Neural progenitor cell (in vitro differentiated cells): ENCODE data around the gene ARL3. TPM values are rescaled to one million over a fixed set of nuclear protein-coding genes. Genes with fewer than 3 reads are reported as not detected.

Source experiments
- DNase-seq: peaks from one replicate; pipeline ENCODE4 v3.0.0-alpha.2; 2016; ENCODE audit warnings: low spot score
- H2AFZ ChIP-seq: fragments of 200-600 bp; sonication (generic); replicated peaks from 2 replicates; pipeline ENCODE4 v1.6.1; 2016; ENCODE audit warnings: antibody characterized with exemption
- H3F3A ChIP-seq: fragments of 200-600 bp; sonication (generic); 2 replicates; pipeline ENCODE4 v1.6.1; 2016; ENCODE audit warnings: antibody characterized with exemption, low read depth
- H3K27ac ChIP-seq: fragments of 200-600 bp; sonication (generic); 2 replicates; pipeline ENCODE4 v1.5.1; 2016; ENCODE audit warnings: mild to moderate bottlenecking
- H3K27me3 ChIP-seq: fragments of 200-600 bp; sonication (generic); 2 replicates; pipeline ENCODE4 v1.6.1; 2016; ENCODE audit warnings: mild to moderate bottlenecking, moderate library complexity
- H3K36me3 ChIP-seq: fragments of 200-600 bp; sonication (generic); 2 replicates; pipeline ENCODE4 v1.5.1; 2016
- H3K4me1 ChIP-seq: fragments of 200-600 bp; sonication (generic); 2 replicates; pipeline ENCODE4 v1.6.1; 2016; ENCODE audit warnings: mixed run types
- H3K4me2 ChIP-seq: fragments of 200-600 bp; sonication (generic); 2 replicates; pipeline ENCODE4 v1.6.1; 2016
- H3K4me3 ChIP-seq: fragments of 200-600 bp; sonication (generic); 2 replicates; pipeline ENCODE4 v1.5.1; 2016
- H3K79me2 ChIP-seq: fragments of 200-600 bp; sonication (generic); 2 replicates; pipeline ENCODE4 v1.6.1; 2016; ENCODE audit warnings: low read depth
- H3K9ac ChIP-seq: fragments of 200-600 bp; sonication (generic); 2 replicates; pipeline ENCODE4 v1.6.1; 2016
- H3K9me3 ChIP-seq: fragments of 200-600 bp; sonication (generic); 2 replicates; pipeline ENCODE4 v1.5.1; 2016; ENCODE audit warnings: low read depth
- H4K20me1 ChIP-seq: fragments of 200-600 bp; sonication (generic); 2 replicates; pipeline ENCODE4 v1.6.1; 2016; ENCODE audit warnings: low read depth
- H3K27ac Mint-ChIP-seq: 3 replicates; pipeline ENCODE4 v1.8.0; 2021; ENCODE audit warnings: mixed read lengths
- H3K27me3 Mint-ChIP-seq: 2 replicates; pipeline ENCODE4 v1.8.0; 2022; ENCODE audit warnings: low read depth, mild to moderate bottlenecking, inconsistent platforms, moderate library complexity, mixed read lengths; ENCODE audit not compliant: insufficient read depth
- H3K36me3 Mint-ChIP-seq: 3 replicates; pipeline ENCODE4 v1.8.0; 2021; ENCODE audit warnings: mixed read lengths
- H3K4me1 Mint-ChIP-seq: 3 replicates; pipeline ENCODE4 v1.8.0; 2021; ENCODE audit warnings: mixed read lengths
- H3K4me3 Mint-ChIP-seq: 3 replicates; pipeline ENCODE4 v1.8.0; 2021; ENCODE audit warnings: mild to moderate bottlenecking, moderate library complexity, mixed read lengths
- H3K9me3 Mint-ChIP-seq: 3 replicates; pipeline ENCODE4 v1.8.0; 2020; ENCODE audit warnings: mixed read lengths
- EZH2 ChIP-seq: fragments of 200-600 bp; sonication (generic); IDR thresholded peaks from 2 replicates; pipeline ENCODE4 v1.6.1; 2017; ENCODE audit warnings: antibody characterized with exemption, mild to moderate bottlenecking, moderate library complexity
- EZH2phosphoT487 ChIP-seq: fragments of 200-600 bp; sonication (generic); IDR thresholded peaks from 2 replicates; pipeline ENCODE4 v1.6.1; 2017; ENCODE audit warnings: antibody characterized with exemption
- total RNA-seq: library from RNA; depleted of rRNA; stranded (reverse); fragments of >200 nt; gene quantifications from 2 replicates; pipeline ENCODE4 v1.2.3, GENCODE V29; 2015; ENCODE audit warnings: low replicate concordance
- TF ChIP-seq, protein P1 (sequence below): fragments of 200-600 bp; sonication (generic); IDR thresholded peaks from 2 replicates; pipeline ENCODE4 v1.5.1; 2017; ENCODE audit warnings: antibody characterized with exemption, mild to moderate bottlenecking

ARL3 gene
- total RNA-seq, 1 donor from 2014 or later = 29.7 TPM

DNA sequence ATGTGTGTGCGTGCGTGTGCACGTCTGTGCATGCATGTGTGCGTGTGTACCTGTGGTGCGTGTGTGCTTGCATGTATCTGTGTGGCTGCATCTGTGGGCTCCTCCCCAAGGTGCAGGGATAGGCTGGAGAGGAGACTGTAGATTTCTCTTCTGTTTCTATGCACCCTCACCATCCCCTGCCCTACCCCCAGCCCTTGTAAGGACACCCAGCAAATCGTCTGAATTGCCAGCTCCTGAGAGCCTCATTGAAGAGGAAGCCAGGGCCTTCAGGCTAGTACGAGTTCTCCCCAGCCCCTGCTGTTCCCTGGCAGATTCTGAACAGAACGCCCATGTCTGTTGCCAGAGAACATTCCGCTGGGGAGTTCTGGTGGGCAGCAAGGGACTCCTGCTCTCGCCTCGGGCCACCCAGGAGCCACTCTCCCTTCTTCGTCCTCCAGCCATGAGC, 86.9 kb downstream of the ARL3 start:
- Mint-ChIP-seq H3K27ac (peak overlapping the region; percentile 100), H3K36me3 (peaks cover 22% of the 10 kb centered on the region), H3K4me3 (peak overlapping the region; percentile 75), H3K27me3 (peaks cover 11% of the 10 kb centered on the region), H3K9me3 (no peaks in the 10 kb centered on the region), H3K4me1 (peaks cover 70% of the 10 kb centered on the region)
- no peaks in the 10 kb centered on the region for H3K36me3 ChIP-seq
- no peaks in the 10 kb centered on the region for H3K27me3 ChIP-seq
- no peaks in the 10 kb centered on the region for H3K79me2 ChIP-seq
- TF ChIP-seq EZH2 (no peak), EZH2phosphoT487 (no peak)
- TF ChIP-seq, protein P1, sequence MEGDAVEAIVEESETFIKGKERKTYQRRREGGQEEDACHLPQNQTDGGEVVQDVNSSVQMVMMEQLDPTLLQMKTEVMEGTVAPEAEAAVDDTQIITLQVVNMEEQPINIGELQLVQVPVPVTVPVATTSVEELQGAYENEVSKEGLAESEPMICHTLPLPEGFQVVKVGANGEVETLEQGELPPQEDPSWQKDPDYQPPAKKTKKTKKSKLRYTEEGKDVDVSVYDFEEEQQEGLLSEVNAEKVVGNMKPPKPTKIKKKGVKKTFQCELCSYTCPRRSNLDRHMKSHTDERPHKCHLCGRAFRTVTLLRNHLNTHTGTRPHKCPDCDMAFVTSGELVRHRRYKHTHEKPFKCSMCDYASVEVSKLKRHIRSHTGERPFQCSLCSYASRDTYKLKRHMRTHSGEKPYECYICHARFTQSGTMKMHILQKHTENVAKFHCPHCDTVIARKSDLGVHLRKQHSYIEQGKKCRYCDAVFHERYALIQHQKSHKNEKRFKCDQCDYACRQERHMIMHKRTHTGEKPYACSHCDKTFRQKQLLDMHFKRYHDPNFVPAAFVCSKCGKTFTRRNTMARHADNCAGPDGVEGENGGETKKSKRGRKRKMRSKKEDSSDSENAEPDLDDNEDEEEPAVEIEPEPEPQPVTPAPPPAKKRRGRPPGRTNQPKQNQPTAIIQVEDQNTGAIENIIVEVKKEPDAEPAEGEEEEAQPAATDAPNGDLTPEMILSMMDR = no peak
- H3F3A ChIP-seq = peaks cover 68% of the 10 kb centered on the region
- no peaks in the 10 kb centered on the region for H4K20me1 ChIP-seq
- H3K4me2 ChIP-seq = peak overlapping the region; percentile 49
- peak overlapping the region; percentile 99 for H3K27ac ChIP-seq
- peaks cover 75% of the 10 kb centered on the region for H3K4me1 ChIP-seq
- H3K9ac ChIP-seq = peak overlapping the region; percentile 53
- DNase-seq = no peak
- H3K4me3 ChIP-seq = no peak overlapping the region
- no peaks in the 10 kb centered on the region for H3K9me3 ChIP-seq
- H2AFZ ChIP-seq = no peak overlapping the region

DNA sequence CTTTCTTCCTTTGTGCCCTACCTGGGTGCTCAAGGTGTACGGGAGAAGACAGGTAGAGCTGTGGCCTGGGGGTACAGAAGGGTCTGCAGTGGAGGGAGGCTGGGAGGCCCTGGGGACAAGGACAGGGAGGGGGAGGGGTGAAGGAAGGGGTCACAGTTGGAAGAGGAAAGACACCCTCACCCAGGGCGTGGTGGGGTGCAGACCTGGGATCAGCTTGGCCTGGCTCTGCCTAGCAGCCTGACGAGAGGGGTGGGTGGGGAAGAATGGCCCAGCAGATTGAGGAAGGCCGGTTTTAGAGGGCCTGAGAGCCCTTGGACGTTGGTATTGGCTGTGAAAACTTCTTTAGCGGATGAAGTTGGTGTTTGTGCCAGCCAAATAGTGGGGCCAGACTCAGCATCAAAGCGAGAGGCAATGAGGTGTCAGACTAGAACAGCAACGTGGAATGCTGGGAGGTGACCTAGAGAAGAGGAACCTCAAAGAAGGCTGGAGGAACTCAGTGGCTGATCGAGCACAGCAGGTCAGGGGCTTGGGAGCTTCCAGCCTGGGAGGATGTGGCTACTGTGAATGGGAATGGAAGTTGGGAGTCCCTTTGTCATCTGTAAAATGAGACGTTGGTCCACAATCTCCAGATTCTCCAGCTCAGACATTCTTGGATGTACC, 88.0 kb downstream of the ARL3 start:
- TF ChIP-seq, protein P1 = no peak
- TF ChIP-seq EZH2 (no peak), EZH2phosphoT487 (no peak)
- Histone ChIP-seq H3K9me3 (no peaks in the 10 kb centered on the region), H3K9ac (no peak overlapping the region), H3K4me1 (peaks cover 72% of the 10 kb centered on the region), H3K27me3 (no peaks in the 10 kb centered on the region), H3K36me3 (no peaks in the 10 kb centered on the region), H2AFZ (no peak overlapping the region), H3K4me3 (no peak overlapping the region), H3K79me2 (no peaks in the 10 kb centered on the region), H3F3A (peaks cover 68% of the 10 kb centered on the region), H3K4me2 (peak overlapping the region; percentile 49), H4K20me1 (no peaks in the 10 kb centered on the region), H3K27ac (peak overlapping the region; percentile 99)
- H3K4me1 Mint-ChIP-seq = peaks cover 63% of the 10 kb centered on the region
- no peak for DNase-seq
- peaks cover 19% of the 10 kb centered on the region for H3K36me3 Mint-ChIP-seq
- no peaks in the 10 kb centered on the region for H3K9me3 Mint-ChIP-seq
- H3K27ac Mint-ChIP-seq = peak overlapping the region; percentile 79
- H3K4me3 Mint-ChIP-seq = peak overlapping the region; percentile 36
- H3K27me3 Mint-ChIP-seq = peaks cover 11% of the 10 kb centered on the region

DNA sequence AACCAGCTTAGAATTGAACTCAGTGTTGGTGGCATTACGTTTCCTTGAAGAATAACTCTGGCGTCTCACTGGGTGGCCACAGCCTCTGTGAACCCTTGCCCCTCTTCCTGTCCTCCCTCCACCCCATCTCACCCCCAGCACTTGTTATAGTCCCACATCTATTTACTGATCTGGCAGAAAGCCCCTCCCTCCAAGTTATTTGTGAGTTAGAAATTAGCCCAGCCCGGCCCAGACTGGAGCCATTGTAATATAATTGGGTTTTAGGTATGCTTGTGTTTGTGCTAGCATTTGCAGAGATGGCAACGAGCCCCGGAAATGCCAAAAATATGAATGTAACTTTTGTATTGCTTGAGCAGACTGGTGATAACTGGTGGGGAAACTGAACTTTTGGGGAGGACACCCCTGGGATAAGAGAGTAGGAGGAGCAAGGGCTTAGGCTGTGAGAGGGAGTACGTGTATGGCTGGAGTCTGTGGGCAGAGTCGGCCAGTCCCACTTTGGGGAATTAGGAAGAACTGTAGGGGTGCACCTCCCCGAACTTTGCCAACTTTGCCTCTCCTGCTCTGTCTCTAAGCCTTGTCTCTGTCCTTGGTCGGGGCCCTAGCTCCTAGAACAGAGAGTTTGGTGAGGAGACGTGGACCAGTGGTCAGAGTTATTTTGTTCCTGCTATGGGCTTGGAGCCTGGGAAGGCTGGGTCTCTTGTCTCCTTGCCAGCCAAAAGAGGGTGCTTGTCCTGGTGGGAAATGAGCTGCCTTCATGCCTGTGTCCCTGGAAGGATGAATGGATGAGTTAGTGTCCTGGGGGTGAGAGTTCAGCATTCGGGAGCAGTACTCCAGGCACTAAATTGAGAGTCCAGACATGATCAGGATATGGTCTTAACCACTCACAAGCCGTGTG, 89.2 kb downstream of the ARL3 start:
- Histone ChIP-seq H2AFZ (no peak overlapping the region), H3F3A (peaks cover 58% of the 10 kb centered on the region), H4K20me1 (no peaks in the 10 kb centered on the region), H3K27me3 (no peaks in the 10 kb centered on the region), H3K9me3 (no peaks in the 10 kb centered on the region), H3K9ac (no peak overlapping the region), H3K79me2 (no peaks in the 10 kb centered on the region), H3K4me1 (peaks cover 61% of the 10 kb centered on the region), H3K36me3 (no peaks in the 10 kb centered on the region), H3K4me3 (no peak overlapping the region), H3K27ac (peak overlapping the region; percentile 99), H3K4me2 (no peak overlapping the region)
- TF ChIP-seq EZH2phosphoT487 = no peak
- TF ChIP-seq, protein P1 = no peak
- TF ChIP-seq EZH2 = no peak
- no peak for DNase-seq
- Mint-ChIP-seq H3K4me3 (peak overlapping the region; percentile 42), H3K27ac (peak overlapping the region; percentile 57), H3K27me3 (peaks cover 9% of the 10 kb centered on the region), H3K9me3 (no peaks in the 10 kb centered on the region), H3K4me1 (peaks cover 56% of the 10 kb centered on the region), H3K36me3 (peaks cover 21% of the 10 kb centered on the region)
